Measurements from ENCODE around the gene GGT6. TPM values are rescaled to one million over a fixed set of nuclear protein-coding genes. Genes with fewer than 3 reads are reported as not detected.

The GGT6 gene
- total and polyA plus RNA-seq, 2 of the 13 experiments (the other 11 are each of a cell fraction or from before 2014, with no cell fraction given), result 0.16 to 0.80 TPM

DNA sequence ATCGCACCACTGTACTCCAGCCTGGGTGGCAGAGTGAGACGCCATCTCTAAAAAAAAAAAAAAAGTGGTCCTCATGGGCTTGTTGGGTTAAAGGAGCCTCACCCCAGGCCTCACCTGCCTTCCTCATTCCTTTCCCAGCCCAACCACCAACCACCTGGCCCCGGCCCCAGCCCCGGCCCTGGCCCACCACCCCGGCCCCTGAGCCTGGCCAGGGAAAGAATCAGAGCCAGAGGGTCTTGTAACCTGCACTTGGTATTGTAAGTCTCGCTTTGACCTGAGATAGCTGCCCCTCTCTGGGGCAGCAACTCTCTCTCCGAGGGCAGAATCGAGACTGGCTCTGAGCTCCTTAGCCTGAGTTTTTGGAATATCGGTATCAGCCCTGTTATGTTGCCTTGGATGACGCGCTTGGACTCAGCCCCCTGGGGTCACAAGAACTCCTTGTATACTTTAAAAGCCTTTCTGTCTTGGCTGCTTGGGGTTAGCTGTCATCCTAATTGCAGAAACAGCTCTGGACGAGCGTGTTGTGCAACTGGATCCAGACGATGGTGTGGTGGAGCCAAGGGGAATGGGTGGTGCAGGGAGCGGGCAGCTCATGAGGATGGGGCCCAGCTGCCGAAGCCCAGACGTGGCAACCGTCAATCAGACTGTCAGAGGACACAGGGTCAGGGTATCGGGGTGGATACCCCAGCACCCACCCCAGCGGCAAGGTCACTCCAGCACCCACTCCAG lies 38.6 kb upstream of the GGT6 start:
- FAIRE-seq, result no peak
- no peaks in the 10 kb centered on the region for H3K79me2 ChIP-seq (ENCODE audit: insufficient read depth, low read length)
- no peaks in the 10 kb centered on the region for H3K36me3 ChIP-seq (replicated peaks in 1 of 2; ENCODE audit: control insufficient read depth in 1 of 2, insufficient read depth in 2 of 2, low read length in 2 of 2)
- H3K27me3 ChIP-seq (ENCODE audit: control insufficient read depth in 1 of 2, insufficient read depth in 2 of 2, low read length in 2 of 2), result no peaks in the 10 kb centered on the region
- ATAC-seq, result no peak
- 63% methylated on average over 16 of the region's 20 CpGs for WGBS (ENCODE audit: low lambda C conversion rate)
- ChIA-PET POLR2A (no interaction called here), CTCF (ENCODE audit: low intra/inter-chr PET ratio, low total read pairs) (no interaction called here)
- H3K4me3 ChIP-seq (replicated peaks in 1 of 3; ENCODE audit: insufficient read depth in 1 of 3, low read depth in 2 of 3, low read length in 3 of 3), result no peak overlapping the region
- H4K20me1 ChIP-seq (ENCODE audit: insufficient read depth, low read length), result no peaks in the 10 kb centered on the region
- H2AFZ ChIP-seq (ENCODE audit: low read length), result no peak overlapping the region
- DNase-seq (ENCODE audit: low spot score), result no peak
- H3K9me3 ChIP-seq (ENCODE audit: low read length), result no peaks in the 10 kb centered on the region
- H3K4me2 ChIP-seq (ENCODE audit: low read depth, low read length), result no peak overlapping the region
- no peak overlapping the region for H3K9ac ChIP-seq (ENCODE audit: insufficient read depth, low read depth, low read length)
- intact Hi-C loops (cut with micrococcal nuclease; ENCODE audit: unreplicated experiment), result no loop called here
- H3K27ac ChIP-seq (ENCODE audit: extremely low read length, insufficient read depth, low read length), result no peak overlapping the region
- no TSS peak for BruUV-seq (replicated peaks)
- in situ Hi-C loops (cut with HindIII; ENCODE audit: extremely low pct_ligation_motif_present, low pct_unique_long_range_greater_than_20kb), result no loop called here
- H3K4me1 ChIP-seq (ENCODE audit: insufficient read depth, low read length), result peaks cover 22% of the 10 kb centered on the region
- TF ChIP-seq MYC (CRISPR knock-in tag; IDR thresholded peaks at IDR 0.05; ENCODE audit: borderline replicate concordance) (no peak), FIP1L1 (IDR thresholded peaks at IDR 0.05; ENCODE audit: borderline replicate concordance, insufficient read depth, low read depth, low read length) (no peak), SOX6 (IDR thresholded peaks at IDR 0.05) (no peak), SOX6 (CRISPR knock-in tag; IDR thresholded peaks at IDR 0.05) (no peak), PLSCR1 (CRISPR knock-in tag; IDR thresholded peaks at IDR 0.05; ENCODE audit: borderline replicate concordance) (no peak), ELF3 (CRISPR knock-in tag; IDR thresholded peaks at IDR 0.05) (no peak), AKAP8 (CRISPR knock-in tag; IDR thresholded peaks at IDR 0.05) (no peak), PRMT3 (CRISPR knock-in tag; IDR thresholded peaks at IDR 0.05; ENCODE audit: borderline replicate concordance, low read depth) (no peak), CREM (IDR thresholded peaks at IDR 0.05) (no peak), CREM (CRISPR knock-in tag; IDR thresholded peaks at IDR 0.05) (no peak), ZNF558 (CRISPR knock-in tag; IDR thresholded peaks at IDR 0.05; ENCODE audit: borderline replicate concordance) (no peak), GABPA (IDR thresholded peaks at IDR 0.05; ENCODE audit: low read depth, low read length) (no peak), GABPA (CRISPR knock-in tag; IDR thresholded peaks at IDR 0.05; ENCODE audit: low read depth) (no peak), ELF1 (CRISPR knock-in tag; IDR thresholded peaks at IDR 0.05) (no peak), ZNF281 (CRISPR knock-in tag; IDR thresholded peaks at IDR 0.05; ENCODE audit: borderline replicate concordance) (no peak)
- TF ChIP-seq, protein P1, sequence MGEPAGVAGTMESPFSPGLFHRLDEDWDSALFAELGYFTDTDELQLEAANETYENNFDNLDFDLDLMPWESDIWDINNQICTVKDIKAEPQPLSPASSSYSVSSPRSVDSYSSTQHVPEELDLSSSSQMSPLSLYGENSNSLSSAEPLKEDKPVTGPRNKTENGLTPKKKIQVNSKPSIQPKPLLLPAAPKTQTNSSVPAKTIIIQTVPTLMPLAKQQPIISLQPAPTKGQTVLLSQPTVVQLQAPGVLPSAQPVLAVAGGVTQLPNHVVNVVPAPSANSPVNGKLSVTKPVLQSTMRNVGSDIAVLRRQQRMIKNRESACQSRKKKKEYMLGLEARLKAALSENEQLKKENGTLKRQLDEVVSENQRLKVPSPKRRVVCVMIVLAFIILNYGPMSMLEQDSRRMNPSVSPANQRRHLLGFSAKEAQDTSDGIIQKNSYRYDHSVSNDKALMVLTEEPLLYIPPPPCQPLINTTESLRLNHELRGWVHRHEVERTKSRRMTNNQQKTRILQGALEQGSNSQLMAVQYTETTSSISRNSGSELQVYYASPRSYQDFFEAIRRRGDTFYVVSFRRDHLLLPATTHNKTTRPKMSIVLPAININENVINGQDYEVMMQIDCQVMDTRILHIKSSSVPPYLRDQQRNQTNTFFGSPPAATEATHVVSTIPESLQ (CRISPR knock-in tag; conservative IDR thresholded peaks at IDR 0.05), result no peak
